ENCODE measurements around the gene CFAP45. TPM values are rescaled to one million over a fixed set of nuclear protein-coding genes. Genes with fewer than 3 reads are reported as not detected.

The CFAP45 gene
- total and polyA plus RNA-seq, 12 donors, result 0.17 to 1.5 (median 0.56) TPM

GRCh38 chr1:159934136-159935039 lies 34.4 kb upstream of the CFAP45 start:
- WGBS, 2 donors, result 93 to 95% methylated on average over 14 of the region's 14 CpGs
- no peaks in the 10 kb centered on the region for H3K36me3 ChIP-seq
- intact Hi-C loops (cut with DNase I), result loop anchor here in 5 of 10 donors (5.0 to 10.0 kb wide), 5 partner anchors 68 to 440 kb away; no protein-coding TSS in a partner anchor
- peaks cover 0 to 17% (median 14%) of the 10 kb centered on the region in 9 donors for H3K4me1 ChIP-seq
- TF ChIP-seq CTCF (IDR thresholded peaks at IDR 0.05), result no peak
- no peaks in the 10 kb centered on the region for H3K27me3 ChIP-seq
- DNase-seq (no peak), ATAC-seq (no peak)
- no peak overlapping the region for H3K27ac ChIP-seq
- H3K4me3 ChIP-seq, result no peak overlapping the region
- H3K9me3 ChIP-seq, result no peaks in the 10 kb centered on the region

DNA sequence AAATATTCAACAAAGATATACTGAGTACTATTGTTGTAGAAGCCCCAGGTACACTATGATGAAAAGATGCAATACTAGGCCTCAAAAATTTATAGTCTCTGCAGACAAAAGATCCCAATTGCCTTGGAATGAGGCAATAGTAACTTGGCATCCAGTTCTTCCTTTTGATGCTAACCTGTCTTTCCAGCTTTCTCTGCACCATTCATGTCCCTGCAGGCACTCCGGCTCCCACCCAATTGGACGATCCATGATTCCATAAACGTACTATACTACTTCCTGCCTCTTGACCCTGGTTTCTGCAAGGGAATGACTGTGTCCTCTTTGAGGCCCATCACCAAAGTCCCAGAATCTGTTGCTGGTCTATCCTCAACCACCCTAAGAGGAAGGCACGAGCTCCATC lies 33.4 kb upstream of the CFAP45 start:
- no peaks in the 10 kb centered on the region for H3K36me3 ChIP-seq
- no peaks in the 10 kb centered on the region for H3K27me3 ChIP-seq
- no peak for TF ChIP-seq CTCF (IDR thresholded peaks at IDR 0.05)
- ATAC-seq (no peak), DNase-seq (no peak)
- H3K9me3 ChIP-seq, result no peaks in the 10 kb centered on the region
- H3K4me3 ChIP-seq, result no peak overlapping the region
- intact Hi-C loops (cut with DNase I), result loop anchor here in 1 of 10 donors (10.0 kb wide), 1 partner anchor 441 kb away; no protein-coding TSS in a partner anchor
- H3K4me1 ChIP-seq, result peaks cover 0 to 17% (median 14%) of the 10 kb centered on the region in 9 donors
- H3K27ac ChIP-seq, result no peak overlapping the region
- 80 to 83% methylated on average over 4 of the region's 4 CpGs for WGBS, 2 donors

DNA sequence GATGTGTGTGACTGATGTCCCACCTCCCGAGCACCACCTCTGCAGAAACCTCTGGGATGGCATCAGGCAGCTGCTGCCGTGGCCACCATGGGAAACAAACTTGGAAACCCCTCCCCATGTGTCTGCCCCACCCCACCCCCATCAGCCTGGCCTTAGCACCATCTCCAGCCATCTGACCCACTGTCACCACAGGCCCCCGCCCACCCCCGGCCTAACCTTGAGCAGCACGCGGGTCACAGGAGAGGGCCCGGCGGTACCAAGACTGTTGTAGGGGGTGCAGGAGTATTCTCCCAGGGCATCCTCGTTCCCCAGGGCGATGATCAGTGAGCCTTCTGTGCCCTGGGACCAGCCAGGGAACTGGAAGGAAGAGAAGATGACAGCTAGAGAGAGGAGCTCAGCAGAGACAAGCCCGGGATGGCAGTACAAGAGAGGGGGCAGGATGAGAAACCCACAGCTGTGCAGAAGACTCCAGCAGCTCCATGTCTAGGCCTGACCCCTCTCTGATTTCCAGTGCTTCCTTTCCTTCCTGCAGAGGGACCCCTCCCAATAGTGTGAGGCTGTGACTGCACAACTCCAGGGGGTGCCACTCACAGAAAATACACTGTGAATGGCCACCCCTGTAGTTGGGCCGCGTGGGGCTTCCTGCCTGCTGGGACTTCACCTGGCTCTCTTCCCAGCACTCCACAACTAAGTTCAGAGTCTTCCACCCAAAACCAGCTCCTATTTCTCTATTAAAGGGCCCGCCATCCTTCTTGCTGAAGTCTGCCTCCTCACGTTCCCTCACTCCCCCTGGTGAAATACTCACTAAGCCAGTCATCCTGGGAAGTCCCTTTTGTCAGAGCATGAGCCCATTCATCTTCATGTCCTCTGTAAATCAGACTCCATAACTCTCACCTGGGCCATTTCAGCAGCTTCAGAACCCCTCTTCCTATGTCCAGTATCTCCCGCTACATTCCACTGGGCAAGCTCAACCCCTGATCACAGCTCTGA lies 32.6 kb upstream of the CFAP45 start:
- TF ChIP-seq CTCF (IDR thresholded peaks at IDR 0.05), result no peak
- intact Hi-C loops (cut with DNase I), result loop anchor here in 1 of 10 donors (10.0 kb wide), 1 partner anchor 442 kb away; no protein-coding TSS in a partner anchor
- no peak overlapping the region for H3K4me3 ChIP-seq
- no peaks in the 10 kb centered on the region for H3K9me3 ChIP-seq
- 82 to 87% methylated on average over 16 of the region's 16 CpGs for WGBS, 2 donors
- H3K4me1 ChIP-seq, result peaks cover 0 to 17% (median 14%) of the 10 kb centered on the region in 9 donors
- no peaks in the 10 kb centered on the region for H3K36me3 ChIP-seq
- no peak for DNase-seq
- no peak overlapping the region for H3K27ac ChIP-seq
- no peak for ATAC-seq
- no peaks in the 10 kb centered on the region for H3K27me3 ChIP-seq

DNA sequence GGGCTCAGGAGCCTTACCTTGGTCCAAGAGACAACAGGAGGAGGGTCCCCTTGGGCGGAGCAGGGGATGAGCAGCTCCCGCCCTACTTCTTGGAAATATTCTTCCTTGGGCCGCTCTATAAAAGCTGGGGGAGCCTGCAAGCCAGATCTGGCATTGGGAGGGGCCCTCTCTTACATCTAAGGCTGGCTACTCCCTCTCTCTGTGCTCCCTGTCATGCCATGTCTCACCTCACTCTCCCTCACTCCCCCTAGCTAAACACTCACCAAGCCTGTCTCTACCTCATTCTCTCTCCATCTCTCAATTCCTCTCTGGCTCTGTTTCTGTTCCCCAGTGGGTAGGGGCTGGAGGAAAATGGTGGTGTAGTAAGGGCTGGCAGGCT lies 31.8 kb upstream of the CFAP45 start:
- TF ChIP-seq CTCF (IDR thresholded peaks at IDR 0.05), result no peak
- DNase-seq, result no peak
- H3K4me3 ChIP-seq, result no peak overlapping the region
- no peaks in the 10 kb centered on the region for H3K27me3 ChIP-seq
- 94 to 96% methylated on average over 3 of the region's 3 CpGs for WGBS, 2 donors
- H3K36me3 ChIP-seq, result no peaks in the 10 kb centered on the region
- H3K4me1 ChIP-seq, result peaks cover 0 to 13% (median 10%) of the 10 kb centered on the region in 9 donors
- no peak for ATAC-seq
- no peaks in the 10 kb centered on the region for H3K9me3 ChIP-seq
- H3K27ac ChIP-seq, result no peak overlapping the region
- intact Hi-C loops (cut with DNase I), result loop anchor here in 1 of 10 donors (10.0 kb wide), 1 partner anchor 443 kb away; no protein-coding TSS in a partner anchor

All from heart right ventricle (tissue), 16 donors.